Panc1 (cell line): ENCODE measurements around the gene GPC6. TPM values are rescaled to one million over a fixed set of nuclear protein-coding genes. Genes with fewer than 3 reads are reported as not detected.

Experiments used
- ATAC-seq: fragments of 200-7000 bp; cut with Tn5 transposase; 2 replicates; pipeline ENCODE4 v1.9.1; 2020; ENCODE audit warnings: mild to moderate bottlenecking, moderate library complexity
- BruUV-seq: library from RNA; stranded (reverse); fragments of 400-500 nt; replicated peaks from 2 replicates; lab custom pipeline; 2021; lab: Mats Ljungman, UMichigan
- CTCF ChIA-PET: fragments of 300-600 bp; sonication (Branson Sonifier 250); formaldehyde crosslinking; loops from one replicate; lab custom pipeline; 2022; ENCODE audit warnings: antibody characterized with exemption; lab: Charles Lee
- POLR2A ChIA-PET: fragments of 300-600 bp; sonication (Branson Sonifier 250); formaldehyde crosslinking; loops from one replicate; lab custom pipeline; 2022; ENCODE audit warnings: antibody characterized with exemption; lab: Charles Lee
- DNase-seq: peaks from one replicate; pipeline ENCODE4 v3.0.0-alpha.2; 2010; ENCODE audit warnings: low read depth, low spot score
- H3K27ac ChIP-seq: 2 replicates; pipeline ENCODE4 v1.5.1; 2011; ENCODE audit warnings: mild to moderate bottlenecking, low read length, inconsistent platforms
- H3K27me3 ChIP-seq: fragments of 200-500 bp; sonication (Bioruptor generic); 2 replicates; pipeline ENCODE4 v1.6.0; 2014; ENCODE audit warnings: low read length, inconsistent platforms; ENCODE audit not compliant: control insufficient read depth, insufficient read depth
- H3K36me3 ChIP-seq: fragments of 200-500 bp; sonication (Bioruptor generic); 2 replicates; pipeline ENCODE4 v1.5.1; 2014; ENCODE audit warnings: inconsistent platforms, mild to moderate bottlenecking, low read length, moderate library complexity; ENCODE audit not compliant: control insufficient read depth, insufficient read depth
- H3K4me1 ChIP-seq: 2 replicates; pipeline ENCODE4 v1.5.1; 2011; ENCODE audit warnings: inconsistent platforms, mild to moderate bottlenecking, low read length, moderate library complexity; ENCODE audit not compliant: control insufficient read depth, insufficient read depth
- H3K4me3 ChIP-seq, 2 experiments: 2 replicates each; pipeline ENCODE4 v1.5.1; 2011 to 2012; ENCODE audit warnings: low read depth in 2 of 2, low read length in 2 of 2, mild to moderate bottlenecking in 2 of 2, inconsistent platforms in 1 of 2, moderate library complexity in 1 of 2
- H3K9me3 ChIP-seq: fragments of 200-500 bp; sonication (Bioruptor generic); 2 replicates; pipeline ENCODE4 v1.5.1; 2014; ENCODE audit warnings: low read depth, mild to moderate bottlenecking, inconsistent platforms, low read length, moderate library complexity; ENCODE audit not compliant: control insufficient read depth, insufficient read depth
- POLR2AphosphoS5 ChIP-seq: IDR thresholded peaks from 2 replicates; pipeline ENCODE4 v1.6.1; 2012; ENCODE audit warnings: mild to moderate bottlenecking, low read depth, low read length, moderate library complexity
- SIN3A ChIP-seq: IDR thresholded peaks from 2 replicates; pipeline ENCODE4 v1.6.1; 2012; ENCODE audit warnings: low read depth, mild to moderate bottlenecking, low read length, moderate library complexity, borderline replicate concordance; ENCODE audit not compliant: insufficient read depth
- TCF7L2 ChIP-seq: IDR thresholded peaks from 2 replicates; pipeline ENCODE4 v1.6.1; 2011; ENCODE audit warnings: mild to moderate bottlenecking, low read depth, low read length, inconsistent platforms
- in situ Hi-C: cut with HindIII; loops from 2 replicates; pipeline ENCODE4 v1.10.0; 2016; ENCODE audit warnings: low sequenced_read_pairs, low pct_unique_long_range_greater_than_20kb
- intact Hi-C: fragments of 100-400 bp; cut with micrococcal nuclease; formaldehyde crosslinking; loops from one replicate; pipeline ENCODE4 v1.10.0; 2022; ENCODE audit not compliant: unreplicated experiment
- total RNA-seq: library from RNA; stranded (reverse); gene quantifications from one replicate; pipeline ENCODE4 v1.2.1, GENCODE V29; 2021; ENCODE audit not compliant: unreplicated experiment
- TF ChIP-seq, protein P1 (sequence below), 2 experiments: IDR thresholded peaks; 2 replicates each; pipeline ENCODE4 v1.6.1; 2011 to 2012; ENCODE audit warnings: low read depth in 2 of 2, control low read depth in 1 of 2, low read length in 1 of 2, mild to moderate bottlenecking in 1 of 2, moderate library complexity in 1 of 2; ENCODE audit not compliant: insufficient read depth in 1 of 2
- TF ChIP-seq, protein P2 (sequence below): fragments of 450-650 bp; IDR thresholded peaks from 2 replicates; pipeline ENCODE4 v1.5.1; 2017; ENCODE audit warnings: mild to moderate bottlenecking

GPC6 gene
- total RNA-seq, 1 experiment from 2014 or later, result 4.8 TPM

DNA sequence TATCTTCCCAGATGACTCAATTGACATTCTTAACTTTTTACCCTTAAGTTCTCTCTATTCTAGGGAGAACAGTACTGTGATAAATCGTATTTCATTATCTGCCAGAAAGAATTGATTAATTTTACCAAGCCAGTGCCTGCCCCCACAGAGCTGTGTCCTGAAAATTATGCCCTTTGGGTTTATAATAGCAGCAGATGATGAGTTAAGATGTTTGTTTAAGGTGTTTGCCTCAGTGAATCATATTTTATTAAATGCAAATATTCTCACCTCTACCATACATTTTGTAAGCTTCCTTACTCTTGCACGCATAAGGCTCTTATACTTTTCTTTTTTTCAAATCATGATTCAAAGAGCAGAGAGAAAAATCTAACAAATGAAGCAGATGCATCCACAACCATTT is 934.3 kb downstream of the GPC6 start:
- intact Hi-C loops, result no loop called here
- Histone ChIP-seq H3K4me1 (no peaks in the 10 kb centered on the region), H3K27ac (no peak overlapping the region), H3K9me3 (no peaks in the 10 kb centered on the region), H3K4me3 (no peak overlapping the region), H3K36me3 (no peaks in the 10 kb centered on the region), H3K27me3 (no peaks in the 10 kb centered on the region)
- no TSS peak for BruUV-seq
- ChIA-PET POLR2A (no interaction called here), CTCF (no interaction called here)
- ATAC-seq, result no peak
- in situ Hi-C loops, result no loop called here
- TF ChIP-seq TCF7L2, result no peak
- TF ChIP-seq, protein P1, sequence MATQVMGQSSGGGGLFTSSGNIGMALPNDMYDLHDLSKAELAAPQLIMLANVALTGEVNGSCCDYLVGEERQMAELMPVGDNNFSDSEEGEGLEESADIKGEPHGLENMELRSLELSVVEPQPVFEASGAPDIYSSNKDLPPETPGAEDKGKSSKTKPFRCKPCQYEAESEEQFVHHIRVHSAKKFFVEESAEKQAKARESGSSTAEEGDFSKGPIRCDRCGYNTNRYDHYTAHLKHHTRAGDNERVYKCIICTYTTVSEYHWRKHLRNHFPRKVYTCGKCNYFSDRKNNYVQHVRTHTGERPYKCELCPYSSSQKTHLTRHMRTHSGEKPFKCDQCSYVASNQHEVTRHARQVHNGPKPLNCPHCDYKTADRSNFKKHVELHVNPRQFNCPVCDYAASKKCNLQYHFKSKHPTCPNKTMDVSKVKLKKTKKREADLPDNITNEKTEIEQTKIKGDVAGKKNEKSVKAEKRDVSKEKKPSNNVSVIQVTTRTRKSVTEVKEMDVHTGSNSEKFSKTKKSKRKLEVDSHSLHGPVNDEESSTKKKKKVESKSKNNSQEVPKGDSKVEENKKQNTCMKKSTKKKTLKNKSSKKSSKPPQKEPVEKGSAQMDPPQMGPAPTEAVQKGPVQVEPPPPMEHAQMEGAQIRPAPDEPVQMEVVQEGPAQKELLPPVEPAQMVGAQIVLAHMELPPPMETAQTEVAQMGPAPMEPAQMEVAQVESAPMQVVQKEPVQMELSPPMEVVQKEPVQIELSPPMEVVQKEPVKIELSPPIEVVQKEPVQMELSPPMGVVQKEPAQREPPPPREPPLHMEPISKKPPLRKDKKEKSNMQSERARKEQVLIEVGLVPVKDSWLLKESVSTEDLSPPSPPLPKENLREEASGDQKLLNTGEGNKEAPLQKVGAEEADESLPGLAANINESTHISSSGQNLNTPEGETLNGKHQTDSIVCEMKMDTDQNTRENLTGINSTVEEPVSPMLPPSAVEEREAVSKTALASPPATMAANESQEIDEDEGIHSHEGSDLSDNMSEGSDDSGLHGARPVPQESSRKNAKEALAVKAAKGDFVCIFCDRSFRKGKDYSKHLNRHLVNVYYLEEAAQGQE (IDR thresholded peaks at IDR 0.05; ENCODE audit: insufficient read depth in 1 of 2, low read depth in 2 of 2, low read length in 1 of 2), result no peak
- no peak for TF ChIP-seq POLR2AphosphoS5
- TF ChIP-seq, protein P2, sequence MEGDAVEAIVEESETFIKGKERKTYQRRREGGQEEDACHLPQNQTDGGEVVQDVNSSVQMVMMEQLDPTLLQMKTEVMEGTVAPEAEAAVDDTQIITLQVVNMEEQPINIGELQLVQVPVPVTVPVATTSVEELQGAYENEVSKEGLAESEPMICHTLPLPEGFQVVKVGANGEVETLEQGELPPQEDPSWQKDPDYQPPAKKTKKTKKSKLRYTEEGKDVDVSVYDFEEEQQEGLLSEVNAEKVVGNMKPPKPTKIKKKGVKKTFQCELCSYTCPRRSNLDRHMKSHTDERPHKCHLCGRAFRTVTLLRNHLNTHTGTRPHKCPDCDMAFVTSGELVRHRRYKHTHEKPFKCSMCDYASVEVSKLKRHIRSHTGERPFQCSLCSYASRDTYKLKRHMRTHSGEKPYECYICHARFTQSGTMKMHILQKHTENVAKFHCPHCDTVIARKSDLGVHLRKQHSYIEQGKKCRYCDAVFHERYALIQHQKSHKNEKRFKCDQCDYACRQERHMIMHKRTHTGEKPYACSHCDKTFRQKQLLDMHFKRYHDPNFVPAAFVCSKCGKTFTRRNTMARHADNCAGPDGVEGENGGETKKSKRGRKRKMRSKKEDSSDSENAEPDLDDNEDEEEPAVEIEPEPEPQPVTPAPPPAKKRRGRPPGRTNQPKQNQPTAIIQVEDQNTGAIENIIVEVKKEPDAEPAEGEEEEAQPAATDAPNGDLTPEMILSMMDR, result no peak
- TF ChIP-seq SIN3A, result no peak
- no peak for DNase-seq

DNA sequence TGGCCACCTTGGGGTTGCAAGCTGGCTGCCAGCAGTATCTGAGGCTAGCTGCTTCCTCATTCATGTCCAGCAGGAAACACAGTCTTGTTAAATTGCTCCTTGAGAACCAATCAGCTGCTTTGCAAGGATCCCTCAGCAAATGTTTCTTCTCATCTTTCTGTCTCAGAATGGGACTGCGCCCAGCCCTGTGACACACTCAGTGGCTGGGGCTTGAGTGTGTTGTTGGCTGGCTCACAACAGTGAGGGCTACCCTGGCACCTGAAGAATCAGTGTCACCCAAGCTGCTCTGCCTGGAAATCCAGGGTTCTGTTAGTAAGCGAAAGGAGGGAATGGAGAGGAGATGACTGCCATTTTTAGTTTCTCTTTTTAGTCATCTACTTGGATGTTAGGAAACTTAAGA is 935.7 kb downstream of the GPC6 start:
- in situ Hi-C loops (no loop called here), intact Hi-C loops (no loop called here)
- Histone ChIP-seq H3K4me1 (no peaks in the 10 kb centered on the region), H3K4me3 (no peak overlapping the region), H3K27me3 (no peaks in the 10 kb centered on the region), H3K9me3 (no peaks in the 10 kb centered on the region), H3K36me3 (no peaks in the 10 kb centered on the region), H3K27ac (no peak overlapping the region)
- TF ChIP-seq, protein P2, result no peak
- TF ChIP-seq TCF7L2 (no peak), POLR2AphosphoS5 (no peak), SIN3A (no peak)
- TF ChIP-seq, protein P1 (IDR thresholded peaks at IDR 0.05; ENCODE audit: insufficient read depth in 1 of 2, low read depth in 2 of 2, low read length in 1 of 2), result no peak
- ChIA-PET CTCF (no interaction called here), POLR2A (no interaction called here)
- DNase-seq (no peak), ATAC-seq (no peak)
- no TSS peak for BruUV-seq
